Activated CD8-positive, alpha-beta memory T cell treated with anti-CD3 and anti-CD28 coated beads, Interleukin-2, amount 50 U/mL, for 24 hours (primary cell): Measurements from ENCODE around the gene CCDC192.

Experiments
- DNase-seq: peaks from one replicate; pipeline ENCODE4 v3.0.0-alpha.2; 2020; ENCODE audit errors: extremely low read depth

The CCDC192 gene

GRCh38 chr5:127981498-127981897 lies 278.3 kb downstream of the CCDC192 start:
- no peak for DNase-seq

- no peak for DNase-seq
Measured at GRCh38 chr5:127985811-127986325, 282.7 kb downstream of the CCDC192 start.

DNA sequence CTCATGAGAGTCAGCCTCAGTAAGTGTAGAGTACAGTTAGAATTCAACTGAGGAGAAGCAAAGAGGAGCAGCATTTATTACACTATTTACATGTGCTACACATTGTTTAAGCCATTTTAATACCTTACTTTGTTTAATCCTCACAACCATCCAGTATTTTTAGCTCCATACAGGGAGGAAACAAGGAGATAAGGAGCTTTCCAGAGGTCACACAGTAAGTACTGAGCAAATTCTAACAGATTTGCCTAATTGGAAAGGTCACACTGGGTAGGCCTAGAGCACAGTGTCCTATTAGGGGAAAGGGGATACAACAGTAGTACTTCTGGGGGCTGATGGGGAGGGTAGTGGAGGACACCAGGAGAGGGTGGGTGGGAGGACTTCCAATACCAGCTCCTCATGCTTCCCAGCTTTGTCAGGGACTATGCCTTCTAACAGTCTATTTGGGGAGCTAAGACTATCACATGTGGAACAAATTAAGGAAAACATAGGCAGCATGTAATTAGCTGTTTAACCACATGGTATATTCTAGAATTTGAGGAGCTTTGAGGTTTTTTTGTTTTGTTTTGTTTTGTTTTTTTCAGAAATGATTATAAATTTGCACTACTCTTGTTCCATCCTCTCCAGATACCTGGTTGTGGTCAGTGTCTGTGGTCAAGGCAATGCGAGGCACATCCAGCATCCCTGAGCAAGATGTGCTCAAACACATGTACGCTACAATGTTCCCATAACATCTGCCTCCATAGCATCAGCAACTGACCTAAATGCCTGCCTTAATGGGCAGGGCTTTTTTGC lies 284.4 kb downstream of the CCDC192 start:
- no peak for DNase-seq

GRCh38 chr5:127988146-127988760 lies 285.1 kb downstream of the CCDC192 start:
- DNase-seq = no peak
